ENCODE data around the gene SSTR3. TPM values are rescaled to one million over a fixed set of nuclear protein-coding genes. Genes with fewer than 3 reads are reported as not detected.

Gene SSTR3
- total RNA-seq, 1 donor from 2014 or later: not detected

GRCh38 chr22:37184380-37184755, 27.9 kb downstream of the SSTR3 start:
- TF ChIP-seq CTCF (IDR thresholded peaks at IDR 0.05; ENCODE audit: insufficient read depth, low read length, poor library complexity, severe bottlenecking): no peak
- Histone ChIP-seq H3K4me3 (ENCODE audit: low read depth, low read length) (no peak overlapping the region), H3K27me3 (ENCODE audit: control insufficient read depth, insufficient read depth, low read length) (no peaks in the 10 kb centered on the region), H3K36me3 (ENCODE audit: control insufficient read depth, insufficient read depth, low read length) (no peaks in the 10 kb centered on the region)
- DNase-seq (ENCODE audit: low read depth): no peak

- DNase-seq (ENCODE audit: low read depth): no peak
- no peaks in the 10 kb centered on the region for H3K36me3 ChIP-seq (ENCODE audit: control insufficient read depth, insufficient read depth, low read length)
- no peak for TF ChIP-seq CTCF (IDR thresholded peaks at IDR 0.05; ENCODE audit: insufficient read depth, low read length, poor library complexity, severe bottlenecking)
- no peaks in the 10 kb centered on the region for H3K27me3 ChIP-seq (ENCODE audit: control insufficient read depth, insufficient read depth, low read length)
- H3K4me3 ChIP-seq (ENCODE audit: low read depth, low read length): no peak overlapping the region
These were observed 28.6 kb downstream of the SSTR3 start for GRCh38 chr22:37183432-37184379.

GRCh38 chr22:37182949-37183245, 29.4 kb downstream of the SSTR3 start:
- no peaks in the 10 kb centered on the region for H3K36me3 ChIP-seq (ENCODE audit: control insufficient read depth, insufficient read depth, low read length)
- H3K27me3 ChIP-seq (ENCODE audit: control insufficient read depth, insufficient read depth, low read length): no peaks in the 10 kb centered on the region
- no peak for TF ChIP-seq CTCF (IDR thresholded peaks at IDR 0.05; ENCODE audit: insufficient read depth, low read length, poor library complexity, severe bottlenecking)
- no peak overlapping the region for H3K4me3 ChIP-seq (ENCODE audit: low read depth, low read length)
- no peak for DNase-seq (ENCODE audit: low read depth)

- no peaks in the 10 kb centered on the region for H3K27me3 ChIP-seq (ENCODE audit: control insufficient read depth, insufficient read depth, low read length)
- no peak overlapping the region for H3K4me3 ChIP-seq (ENCODE audit: low read depth, low read length)
- no peak for TF ChIP-seq CTCF (IDR thresholded peaks at IDR 0.05; ENCODE audit: insufficient read depth, low read length, poor library complexity, severe bottlenecking)
- no peak for DNase-seq (ENCODE audit: low read depth)
- no peaks in the 10 kb centered on the region for H3K36me3 ChIP-seq (ENCODE audit: control insufficient read depth, insufficient read depth, low read length)
These were observed 30.0 kb downstream of the SSTR3 start for GRCh38 chr22:37182101-37182948.

GRCh38 chr22:37181681-37182080, 30.6 kb downstream of the SSTR3 start:
- Histone ChIP-seq H3K4me3 (ENCODE audit: low read depth, low read length) (no peak overlapping the region), H3K36me3 (ENCODE audit: control insufficient read depth, insufficient read depth, low read length) (no peaks in the 10 kb centered on the region), H3K27me3 (ENCODE audit: control insufficient read depth, insufficient read depth, low read length) (no peaks in the 10 kb centered on the region)
- DNase-seq (ENCODE audit: low read depth): no peak
- TF ChIP-seq CTCF (IDR thresholded peaks at IDR 0.05; ENCODE audit: insufficient read depth, low read length, poor library complexity, severe bottlenecking): no peak
